Measurements from ENCODE around the gene DRD3. TPM values are rescaled to one million over a fixed set of nuclear protein-coding genes. Genes with fewer than 3 reads are reported as not detected.

The DRD3 gene
- total RNA-seq, 1 donor from 2014 or later = not detected

- H3K27ac Mint-ChIP-seq (ENCODE audit: unreplicated experiment) = peak overlapping the region; percentile 28
- H3K4me3 Mint-ChIP-seq = no peak overlapping the region
- no peaks in the 10 kb centered on the region for H3K27me3 Mint-ChIP-seq (ENCODE audit: low read depth)
- no peaks in the 10 kb centered on the region for H3K9me3 Mint-ChIP-seq
- H3K36me3 Mint-ChIP-seq (ENCODE audit: low read depth) = no peaks in the 10 kb centered on the region
- no peak for DNase-seq (ENCODE audit: low read depth, low spot score)
- no peak for TF ChIP-seq CTCF (conservative IDR thresholded peaks at IDR 0.05)
- H3K4me1 Mint-ChIP-seq = peaks cover 33% of the 10 kb centered on the region
Observed at GRCh38 chr3:114122027-114122709, 56.7 kb downstream of the DRD3 start.

- H3K27ac Mint-ChIP-seq (ENCODE audit: unreplicated experiment) = no peak overlapping the region
- no peak for TF ChIP-seq CTCF (conservative IDR thresholded peaks at IDR 0.05)
- H3K4me3 Mint-ChIP-seq = no peak overlapping the region
- peaks cover 33% of the 10 kb centered on the region for H3K4me1 Mint-ChIP-seq
- no peak for DNase-seq (ENCODE audit: low read depth, low spot score)
- no peaks in the 10 kb centered on the region for H3K36me3 Mint-ChIP-seq (ENCODE audit: low read depth)
- H3K9me3 Mint-ChIP-seq = no peaks in the 10 kb centered on the region
- no peaks in the 10 kb centered on the region for H3K27me3 Mint-ChIP-seq (ENCODE audit: low read depth)
Observed at GRCh38 chr3:114120211-114120610, 58.6 kb downstream of the DRD3 start.

- H3K36me3 Mint-ChIP-seq (ENCODE audit: low read depth) = no peaks in the 10 kb centered on the region
- TF ChIP-seq CTCF (conservative IDR thresholded peaks at IDR 0.05) = no peak
- H3K4me3 Mint-ChIP-seq = no peak overlapping the region
- H3K27ac Mint-ChIP-seq (ENCODE audit: unreplicated experiment) = no peak overlapping the region
- H3K9me3 Mint-ChIP-seq = no peaks in the 10 kb centered on the region
- H3K27me3 Mint-ChIP-seq (ENCODE audit: low read depth) = no peaks in the 10 kb centered on the region
- DNase-seq (ENCODE audit: low read depth, low spot score) = no peak
- peaks cover 33% of the 10 kb centered on the region for H3K4me1 Mint-ChIP-seq
Observed at GRCh38 chr3:114119776-114120175, 59.1 kb downstream of the DRD3 start.

- no peak overlapping the region for H3K27ac Mint-ChIP-seq (ENCODE audit: unreplicated experiment)
- peaks cover 3% of the 10 kb centered on the region for H3K27me3 Mint-ChIP-seq (ENCODE audit: low read depth)
- DNase-seq (ENCODE audit: low read depth, low spot score) = no peak
- H3K4me3 Mint-ChIP-seq = no peak overlapping the region
- no peaks in the 10 kb centered on the region for H3K36me3 Mint-ChIP-seq (ENCODE audit: low read depth)
- H3K9me3 Mint-ChIP-seq = no peaks in the 10 kb centered on the region
- TF ChIP-seq CTCF (conservative IDR thresholded peaks at IDR 0.05) = no peak
- peaks cover 13% of the 10 kb centered on the region for H3K4me1 Mint-ChIP-seq
Observed at GRCh38 chr3:114115143-114115542, 63.7 kb downstream of the DRD3 start.

- peaks cover 17% of the 10 kb centered on the region for H3K4me1 Mint-ChIP-seq
- TF ChIP-seq CTCF (conservative IDR thresholded peaks at IDR 0.05) = no peak
- no peak for DNase-seq (ENCODE audit: low read depth, low spot score)
- H3K4me3 Mint-ChIP-seq = no peak overlapping the region
- H3K27ac Mint-ChIP-seq (ENCODE audit: unreplicated experiment) = no peak overlapping the region
- H3K36me3 Mint-ChIP-seq (ENCODE audit: low read depth) = no peaks in the 10 kb centered on the region
- H3K27me3 Mint-ChIP-seq (ENCODE audit: low read depth) = peaks cover 3% of the 10 kb centered on the region
- no peaks in the 10 kb centered on the region for H3K9me3 Mint-ChIP-seq
Observed at GRCh38 chr3:114114719-114115118, 64.1 kb downstream of the DRD3 start.

Measured in neural crest cell (in vitro differentiated cells).